ENCODE data around the gene PRKG1.
A peak's percentile ranks its signal among the peaks of the same experiment; 100 is the strongest.
"Not testable (repeated sequence)": the region's sequence is repeated elsewhere in the genome, so short reads cannot be mapped to it uniquely, and the experiment has no call there.

The PRKG1 gene

GRCh38 chr10:51342381-51342780 is 268.1 kb downstream of the PRKG1 start:
- no peak for DNase-seq

- no peak for DNase-seq
These were observed 269.1 kb downstream of the PRKG1 start for GRCh38 chr10:51343391-51343790.

DNA sequence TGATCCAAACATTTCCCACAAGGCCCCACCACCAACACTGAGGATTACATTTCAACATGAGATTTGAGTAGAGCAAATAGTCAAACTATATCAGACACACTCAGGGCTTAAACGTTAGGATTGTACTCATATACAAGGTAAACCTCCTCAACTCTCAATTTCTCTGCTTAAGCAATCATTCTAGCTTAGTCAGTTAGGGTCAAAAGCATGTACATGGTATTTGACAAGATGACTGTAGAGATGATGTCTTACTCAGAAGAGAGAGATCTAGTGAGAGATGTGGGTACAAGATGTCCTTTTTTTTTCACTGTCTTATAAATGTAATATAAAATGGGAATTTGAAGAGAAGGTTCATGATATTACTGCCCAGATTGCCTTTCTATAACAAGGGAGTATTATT is 270.1 kb downstream of the PRKG1 start:
- DNase-seq, result no peak

DNA sequence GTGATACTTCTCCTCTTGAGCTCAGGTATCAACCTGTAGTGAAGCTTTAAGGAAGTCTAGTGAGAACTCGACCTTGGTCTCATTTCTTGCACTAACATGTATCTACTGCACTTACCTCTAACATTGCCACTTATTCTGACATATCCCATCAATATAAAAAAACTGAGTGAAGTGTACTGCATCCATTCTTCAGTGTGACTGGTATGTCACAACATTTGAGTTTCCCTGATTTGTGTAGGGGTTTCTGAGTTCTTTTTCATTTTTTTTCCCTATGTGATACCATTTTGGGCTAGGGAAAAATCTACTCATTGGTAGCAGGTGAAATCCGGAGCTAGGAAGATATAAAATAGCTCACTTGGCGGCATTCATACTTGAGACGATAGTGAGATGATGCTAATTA is 274.3 kb downstream of the PRKG1 start:
- DNase-seq, result no peak

GRCh38 chr10:51357170-51357569 is 282.9 kb downstream of the PRKG1 start:
- DNase-seq, result no peak

DNA sequence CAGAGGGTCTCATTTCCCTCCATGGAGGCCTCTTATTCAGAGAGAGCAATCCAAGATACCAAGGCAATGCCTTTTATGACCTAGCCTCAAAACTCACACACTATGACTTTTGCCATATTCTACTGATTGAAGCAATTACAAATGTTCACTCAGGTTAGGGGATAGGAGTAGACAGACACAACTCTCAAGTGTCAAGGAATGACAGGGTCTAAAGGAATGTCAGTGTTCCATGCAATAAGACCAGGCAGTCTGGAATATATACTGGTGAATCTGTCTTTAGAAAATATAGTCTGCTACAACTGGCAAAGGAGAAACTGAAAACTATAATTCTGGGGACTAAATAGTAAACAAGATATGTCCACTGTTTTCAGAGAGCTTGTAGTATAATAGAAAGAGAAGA is 283.9 kb downstream of the PRKG1 start:
- no peak for DNase-seq

DNA sequence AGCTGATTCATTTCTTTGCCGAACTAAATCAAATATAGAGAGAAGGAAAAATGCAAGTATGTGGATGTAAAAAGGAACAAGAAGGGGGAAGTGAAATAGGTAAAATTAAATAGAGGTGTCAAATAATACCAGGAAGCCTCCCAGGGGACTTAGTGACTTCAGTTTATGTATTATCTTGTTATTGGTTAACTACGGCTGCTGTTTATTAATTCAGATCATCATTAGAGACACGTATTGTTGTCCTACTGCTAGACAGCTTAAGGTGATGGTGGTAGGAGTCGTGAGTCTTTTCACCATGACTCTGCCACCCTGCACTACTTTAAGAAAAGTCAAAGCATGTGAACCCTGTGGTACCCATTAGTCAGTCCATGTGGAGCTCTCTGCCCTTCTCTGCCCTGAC is 289.1 kb downstream of the PRKG1 start:
- no peak for DNase-seq

DNA sequence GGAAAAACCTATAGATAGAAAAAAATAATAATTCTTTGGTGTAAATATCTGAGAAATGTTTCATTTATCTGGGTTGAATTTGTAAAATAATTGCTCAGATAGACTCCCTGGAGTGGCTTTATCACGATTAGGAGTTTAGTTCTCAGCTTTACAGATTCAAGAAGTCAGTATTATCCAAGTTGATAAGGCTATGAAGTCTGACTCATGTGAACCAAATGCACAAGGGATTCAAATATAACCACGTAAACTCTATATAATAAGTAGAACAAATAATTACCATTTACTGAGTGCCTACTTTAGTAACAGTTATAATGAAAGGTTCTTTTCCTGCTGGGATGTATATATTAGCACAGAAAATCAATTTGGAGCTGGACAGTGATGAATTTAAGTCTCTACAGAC is 290.4 kb downstream of the PRKG1 start:
- DNase-seq, result no peak

GRCh38 chr10:51366044-51366443 is 291.8 kb downstream of the PRKG1 start:
- no peak for DNase-seq

DNA sequence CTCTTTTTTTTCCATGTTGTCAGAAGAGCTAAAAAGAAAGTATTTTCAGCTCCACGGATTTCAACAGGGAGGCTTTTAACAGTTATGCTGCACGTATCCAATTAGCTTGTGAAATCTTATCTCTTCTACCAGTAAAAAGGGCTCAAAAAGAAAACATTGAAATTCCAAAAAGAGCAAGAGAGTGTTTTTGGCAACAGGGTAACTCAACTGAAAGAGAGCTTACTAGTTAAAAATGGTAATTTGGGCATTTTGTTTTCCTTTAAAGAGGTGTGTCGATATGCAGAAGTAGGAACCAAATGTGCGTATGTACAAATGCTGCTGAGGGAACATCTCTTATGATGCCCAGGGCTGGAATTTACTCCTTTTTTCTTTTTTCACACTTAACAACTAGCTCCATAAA is 292.8 kb downstream of the PRKG1 start:
- no peak for DNase-seq

DNA sequence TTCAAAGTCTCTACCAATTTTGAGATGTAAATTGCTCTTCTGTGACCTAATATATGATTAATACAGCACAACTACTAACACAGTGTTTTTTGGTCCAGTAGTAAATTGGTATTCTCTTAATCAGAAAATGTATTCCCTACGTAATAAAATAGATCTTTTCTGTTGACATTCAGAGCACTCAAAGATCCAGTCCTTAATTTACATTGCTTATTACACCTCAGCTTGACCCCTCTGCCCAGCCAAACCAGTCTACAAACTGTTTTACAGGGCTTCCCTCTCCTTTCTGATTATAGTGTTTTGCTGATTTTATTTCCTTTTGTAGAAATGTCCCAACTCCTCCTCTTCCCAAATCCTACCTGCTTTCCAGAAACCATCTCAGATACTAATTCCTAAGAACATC is 293.4 kb downstream of the PRKG1 start:
- DNase-seq, result no peak

GRCh38 chr10:51368943-51369342 is 294.7 kb downstream of the PRKG1 start:
- DNase-seq, result no peak

DNA sequence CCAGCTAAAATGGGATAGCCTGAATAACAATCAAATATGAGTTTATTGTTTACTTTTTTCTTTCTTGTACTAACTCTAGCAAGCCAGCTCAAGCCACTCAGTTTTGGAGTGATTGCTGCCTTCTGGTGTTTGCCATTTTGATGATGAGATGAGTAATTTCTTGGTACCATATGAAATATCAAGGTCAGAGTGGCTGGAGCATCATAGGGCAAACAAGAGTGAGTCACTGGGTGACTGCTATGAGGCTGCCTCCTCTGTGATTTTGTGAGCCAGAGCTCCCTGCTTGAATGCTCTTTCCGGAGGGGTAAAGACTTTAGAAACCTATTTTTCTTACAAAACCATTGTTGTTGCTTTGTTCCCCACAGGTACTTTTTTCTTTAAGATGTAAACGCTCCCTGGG is 295.6 kb downstream of the PRKG1 start:
- no peak for DNase-seq

- DNase-seq, result no peak
These were observed 297.5 kb downstream of the PRKG1 start for GRCh38 chr10:51371743-51372142.

DNA sequence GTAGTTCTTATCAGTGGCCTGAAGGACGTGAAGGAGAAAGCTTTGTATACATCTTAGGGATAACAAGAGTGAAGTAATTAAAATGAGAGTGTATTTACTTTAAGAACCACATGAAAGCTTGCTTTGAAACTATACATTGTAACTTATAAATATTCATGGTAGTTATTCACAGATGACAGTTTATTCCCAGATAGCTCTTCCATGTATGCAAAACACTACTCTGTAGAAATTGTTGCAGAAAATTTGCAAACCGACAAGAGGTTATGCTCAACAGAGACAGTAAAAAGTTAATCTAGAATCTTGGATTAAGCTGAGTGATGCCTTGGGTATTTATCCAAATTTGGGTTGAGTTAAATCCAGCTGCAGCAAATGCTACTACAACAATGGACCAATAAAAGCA is 301.5 kb downstream of the PRKG1 start:
- DNase-seq, result no peak

DNA sequence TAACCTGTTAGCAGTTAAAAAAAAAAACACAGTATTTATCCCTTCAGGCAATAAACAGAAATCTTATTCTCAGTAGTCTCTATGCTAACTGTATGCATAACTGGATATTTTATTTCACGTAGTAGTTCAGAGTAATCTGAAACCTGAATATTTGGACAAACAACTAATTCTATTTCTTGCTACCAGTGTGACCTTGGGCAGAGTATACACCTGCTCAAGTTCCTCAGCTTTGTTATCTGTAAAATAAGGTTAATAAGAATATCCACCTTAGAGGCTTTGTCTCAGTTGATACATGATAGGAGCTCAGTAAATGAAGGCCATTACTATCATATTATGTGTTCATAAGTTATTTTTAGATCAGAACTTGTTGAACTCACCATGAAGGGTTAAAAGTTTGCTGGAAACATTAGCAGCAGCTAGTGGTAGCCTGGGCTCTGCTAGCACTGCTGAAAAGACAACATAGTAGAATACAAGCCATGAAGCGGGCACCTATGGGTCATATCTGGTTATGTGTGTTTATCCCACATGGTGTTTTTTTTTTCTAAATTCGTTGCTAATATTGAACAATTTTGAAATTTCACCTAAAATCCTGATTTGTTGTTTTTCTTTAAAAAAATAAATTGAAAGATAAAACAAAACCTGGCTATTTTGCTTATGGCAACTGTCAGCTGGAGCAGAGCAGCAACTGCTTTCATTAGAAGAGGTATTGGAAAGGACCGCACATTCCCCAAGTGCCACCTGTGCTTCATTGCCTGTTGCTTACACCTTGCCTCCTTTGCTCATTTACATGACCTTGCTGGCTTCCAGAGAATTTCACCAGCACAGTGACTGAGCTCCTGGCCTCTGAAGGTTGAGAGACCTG is 303.0 kb downstream of the PRKG1 start:
- no peak for DNase-seq

DNA sequence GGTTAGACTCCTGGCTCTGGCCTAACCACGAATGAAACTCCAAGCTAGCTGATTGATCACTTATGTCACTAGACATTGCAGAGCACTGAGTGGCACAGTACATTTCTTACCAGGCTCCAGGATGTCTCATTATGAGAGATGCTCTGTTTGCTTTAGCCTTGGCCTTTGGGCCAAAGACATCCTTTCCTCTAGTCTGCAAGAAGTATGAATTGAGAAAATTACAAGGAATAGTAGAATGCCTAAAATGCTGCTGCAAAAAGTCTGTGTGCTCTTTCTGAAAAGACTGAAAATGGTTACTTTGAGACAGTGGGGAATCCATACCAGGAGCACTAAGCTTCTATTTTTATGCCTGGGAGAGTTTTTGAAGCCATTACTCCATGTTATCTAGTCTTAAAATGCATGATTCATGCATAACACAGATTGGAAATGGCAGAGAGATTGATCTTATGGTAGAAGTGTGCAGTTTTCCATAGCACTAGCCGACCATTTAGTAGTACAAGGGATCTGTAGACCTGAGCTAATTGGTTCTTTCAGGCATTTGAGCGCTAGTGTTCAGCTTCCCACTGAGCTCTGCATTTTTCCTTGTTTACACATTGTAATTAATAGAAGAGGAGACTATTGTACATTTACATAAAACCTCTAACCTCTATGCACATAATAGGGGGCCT is 303.8 kb downstream of the PRKG1 start:
- no peak for DNase-seq

DNA sequence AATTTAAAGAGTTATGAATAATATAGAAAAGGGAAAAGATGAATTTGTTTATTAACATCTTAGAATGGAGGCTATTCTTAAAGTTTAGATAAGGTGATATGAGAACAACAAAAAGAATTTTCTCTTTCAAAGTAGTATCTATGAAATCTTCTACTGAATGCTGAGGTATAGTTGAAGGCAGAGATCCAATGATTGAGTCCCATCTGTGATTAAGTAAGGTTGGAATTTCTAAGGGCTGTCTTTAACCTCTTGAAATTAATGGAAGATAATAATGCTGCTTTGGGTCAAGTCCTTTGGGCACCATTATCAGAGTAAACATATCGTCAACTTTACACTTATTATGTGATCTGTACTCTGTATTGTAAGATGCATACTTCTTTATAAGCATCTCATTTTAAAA is 307.9 kb downstream of the PRKG1 start:
- no peak for DNase-seq

- DNase-seq, result no peak
These were observed 310.7 kb downstream of the PRKG1 start for GRCh38 chr10:51384971-51385370.

DNA sequence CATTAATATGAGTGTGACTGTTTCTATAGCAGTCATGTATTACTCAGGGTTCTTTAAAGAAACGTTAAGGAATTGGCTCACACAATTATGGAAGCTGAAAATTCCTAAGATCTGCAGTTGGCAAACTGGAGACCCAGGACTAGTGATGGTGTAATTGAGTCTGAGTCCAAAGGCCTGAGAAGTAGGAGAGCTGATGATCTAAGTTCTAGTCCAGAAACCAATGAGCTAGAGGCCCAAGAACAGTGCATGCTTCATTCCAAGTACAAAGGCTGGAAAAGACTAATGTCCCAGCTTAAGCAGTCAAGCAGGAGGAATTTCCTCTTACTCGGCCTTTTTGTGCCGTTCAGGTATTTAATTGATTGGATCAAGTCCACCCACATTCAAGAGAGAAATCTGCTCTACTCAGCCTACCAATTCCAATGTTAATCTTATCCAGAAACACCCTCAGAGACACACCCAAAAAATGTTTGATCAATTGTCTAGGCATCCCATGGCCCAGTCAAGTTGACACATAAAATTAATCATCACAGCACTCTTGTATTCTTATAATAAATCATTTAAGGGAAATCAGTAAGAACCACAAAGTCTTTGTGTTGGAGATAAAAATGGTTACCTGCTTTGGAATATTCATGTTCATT is 312.1 kb downstream of the PRKG1 start:
- no peak for DNase-seq

DNA sequence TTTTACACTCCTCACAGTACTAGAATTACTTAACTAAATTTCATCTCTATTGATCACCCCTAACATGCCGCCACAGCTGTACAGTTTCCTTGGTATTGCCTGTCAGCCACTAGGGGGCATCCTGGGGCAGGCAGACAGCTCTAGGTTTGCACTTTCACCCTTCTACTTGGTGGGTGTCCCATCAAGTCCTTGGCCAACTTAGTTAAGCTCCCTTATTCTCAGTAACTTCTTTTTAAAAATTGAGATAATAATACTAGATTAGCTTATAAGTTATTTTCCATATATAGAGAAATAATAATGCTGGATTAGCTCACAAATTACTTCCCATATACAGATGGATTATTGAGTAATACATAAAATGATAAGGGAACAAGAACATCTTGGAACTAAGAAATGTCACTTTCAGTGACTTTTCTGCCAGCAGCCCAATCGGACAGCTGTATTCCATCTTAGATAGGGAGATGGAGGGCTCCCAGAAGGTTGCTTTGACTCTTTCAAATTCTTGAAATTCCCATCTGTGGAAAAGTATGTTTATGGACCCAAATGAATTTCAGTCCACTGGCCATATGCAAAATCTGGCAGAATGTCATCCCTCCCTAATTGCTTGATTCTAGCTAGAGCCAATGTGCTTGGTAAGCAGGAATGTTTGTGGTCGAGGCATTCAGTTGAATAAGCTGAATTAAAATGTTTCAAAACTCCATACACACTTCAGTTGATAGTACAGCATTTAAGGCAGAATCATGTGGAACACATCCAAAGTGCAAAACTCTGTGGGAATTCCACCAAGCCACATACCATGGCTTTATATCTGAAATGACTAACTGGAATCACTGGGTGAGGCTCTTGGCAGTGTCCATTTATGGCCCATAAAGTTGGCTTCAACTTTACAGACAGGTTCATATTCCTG is 315.4 kb downstream of the PRKG1 start:
- DNase-seq, result peak in 1 of 4 experiments; percentile 9

- DNase-seq, result not testable (repeated sequence)
These were observed 318.7 kb downstream of the PRKG1 start for GRCh38 chr10:51393006-51393405.

- no peak for DNase-seq
These were observed 319.8 kb downstream of the PRKG1 start for GRCh38 chr10:51394039-51394438.

Measured in activated naive CD4-positive, alpha-beta T cell (primary cell).